Panc1 (cell line): ENCODE data around the gene HGF.

Experiments
- TCF7L2 ChIP-seq: IDR thresholded peaks from 2 replicates; pipeline ENCODE4 v1.6.1; 2011; ENCODE audit warnings: mild to moderate bottlenecking, low read depth, low read length, inconsistent platforms
- TF ChIP-seq, protein P1 (sequence below): fragments of 450-650 bp; IDR thresholded peaks from 2 replicates; pipeline ENCODE4 v1.5.1; 2017; ENCODE audit warnings: mild to moderate bottlenecking

DNA sequence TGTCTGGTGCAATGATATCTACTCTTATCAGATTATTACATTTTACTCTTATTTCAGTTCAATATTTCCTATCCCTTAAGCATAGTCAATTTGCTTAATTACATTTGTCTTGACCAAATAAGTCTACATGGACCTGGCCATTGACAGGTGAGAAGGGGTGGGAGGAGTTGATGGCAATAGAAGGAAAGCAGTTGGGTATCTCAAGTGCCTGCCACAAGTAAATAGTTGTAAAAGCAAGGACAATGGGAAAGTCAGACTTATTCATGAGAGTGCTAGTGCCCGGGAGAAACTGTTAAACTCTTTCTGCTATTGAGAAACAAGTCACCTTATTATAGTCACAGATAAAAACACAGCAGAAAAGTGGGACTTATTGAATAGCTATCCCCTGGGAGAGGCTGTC lies 32.4 kb upstream of the HGF start:
- TF ChIP-seq, protein P1, sequence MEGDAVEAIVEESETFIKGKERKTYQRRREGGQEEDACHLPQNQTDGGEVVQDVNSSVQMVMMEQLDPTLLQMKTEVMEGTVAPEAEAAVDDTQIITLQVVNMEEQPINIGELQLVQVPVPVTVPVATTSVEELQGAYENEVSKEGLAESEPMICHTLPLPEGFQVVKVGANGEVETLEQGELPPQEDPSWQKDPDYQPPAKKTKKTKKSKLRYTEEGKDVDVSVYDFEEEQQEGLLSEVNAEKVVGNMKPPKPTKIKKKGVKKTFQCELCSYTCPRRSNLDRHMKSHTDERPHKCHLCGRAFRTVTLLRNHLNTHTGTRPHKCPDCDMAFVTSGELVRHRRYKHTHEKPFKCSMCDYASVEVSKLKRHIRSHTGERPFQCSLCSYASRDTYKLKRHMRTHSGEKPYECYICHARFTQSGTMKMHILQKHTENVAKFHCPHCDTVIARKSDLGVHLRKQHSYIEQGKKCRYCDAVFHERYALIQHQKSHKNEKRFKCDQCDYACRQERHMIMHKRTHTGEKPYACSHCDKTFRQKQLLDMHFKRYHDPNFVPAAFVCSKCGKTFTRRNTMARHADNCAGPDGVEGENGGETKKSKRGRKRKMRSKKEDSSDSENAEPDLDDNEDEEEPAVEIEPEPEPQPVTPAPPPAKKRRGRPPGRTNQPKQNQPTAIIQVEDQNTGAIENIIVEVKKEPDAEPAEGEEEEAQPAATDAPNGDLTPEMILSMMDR = no peak
- TF ChIP-seq TCF7L2 = no peak
